Activated B cell treated with CpG ODN at 0.5 μM for 24 hours (primary cell): ENCODE measurements around the gene ZBTB49. TPM values are rescaled to one million over a fixed set of nuclear protein-coding genes. Genes with fewer than 3 reads are reported as not detected.
"Not testable (repeated sequence)": the region's sequence is repeated elsewhere in the genome, so short reads cannot be mapped to it uniquely, and the experiment has no call there.

Experiments used
- ATAC-seq: fragments of 200-7000 bp; cut with Tn5 transposase; one replicate; pipeline ENCODE4 v1.10.0; 2021; ENCODE audit warnings: low read depth, mild to moderate bottlenecking, moderate library complexity
- CTCF ChIA-PET: fragments of 350-600 bp; sonication (Branson Sonifier 250); formaldehyde crosslinking; loops from one replicate; lab custom pipeline; 2021; ENCODE audit warnings: antibody characterized with exemption; lab: Charles Lee
- POLR2A ChIA-PET: fragments of 350-600 bp; sonication (Branson Sonifier 250); formaldehyde crosslinking; loops from one replicate; lab custom pipeline; 2021; ENCODE audit warnings: antibody characterized with exemption; lab: Charles Lee
- DNase-seq: peaks from one replicate; pipeline ENCODE4 v3.0.0; 2022
- H3K27ac Mint-ChIP-seq: one replicate; pipeline ENCODE4 v1.8.0; 2020; ENCODE audit warnings: mixed read lengths
- H3K27me3 Mint-ChIP-seq: one replicate; pipeline ENCODE4 v1.8.0; 2021; ENCODE audit warnings: mixed read lengths
- H3K36me3 Mint-ChIP-seq: one replicate; pipeline ENCODE4 v1.8.0; 2021; ENCODE audit warnings: low read depth, mixed read lengths
- H3K4me1 Mint-ChIP-seq: one replicate; pipeline ENCODE4 v1.8.0; 2021; ENCODE audit warnings: mixed read lengths
- H3K4me3 Mint-ChIP-seq: one replicate; pipeline ENCODE4 v1.8.0; 2020; ENCODE audit warnings: mild to moderate bottlenecking, mixed read lengths
- H3K9me3 Mint-ChIP-seq: one replicate; pipeline ENCODE4 v1.8.0; 2020; ENCODE audit warnings: mixed read lengths
- CTCF ChIP-seq: fragments of 200-600 bp; IDR thresholded peaks from one replicate; pipeline ENCODE4 v1.8.0; 2022; ENCODE audit warnings: antibody characterized with exemption, mild to moderate bottlenecking
- intact Hi-C: fragments of 100-400 bp; cut with micrococcal nuclease; formaldehyde crosslinking; loops from one replicate; pipeline ENCODE4 v1.15.1; 2024
- total RNA-seq: library from RNA; stranded (reverse); gene quantifications from 2 replicates; pipeline ENCODE4 v1.2.3, GENCODE V29; 2022

ZBTB49 gene
- total RNA-seq, 1 donor from 2014 or later, result 11.6 TPM

- peaks cover 26% of the 10 kb centered on the region for H3K36me3 Mint-ChIP-seq
- H3K4me1 Mint-ChIP-seq, result peaks cover 25% of the 10 kb centered on the region
- POLR2A ChIA-PET, result interaction anchor here (2.7 kb wide), 1 partner anchor 41 kb away, joined by 11 read pairs; the partner anchor contains the start of genes LYAR and ZBTB49
- TF ChIP-seq CTCF, result no peak
- peak overlapping the region; percentile 98 for H3K4me3 Mint-ChIP-seq
- intact Hi-C loops, result loop anchor here (1.0 to 5.0 kb wide), 4 partner anchors 41 to 717 kb away; partner anchors contain the start of genes LRPAP1, LYAR, STX18 and ZBTB49
- ATAC-seq (no peak), DNase-seq (no peak)
- CTCF ChIA-PET, result interaction anchor here (2.1 kb wide), 1 partner anchor 11 kb away, joined by 9 read pairs; no protein-coding TSS in a partner anchor
- H3K27me3 Mint-ChIP-seq, result peaks cover 2% of the 10 kb centered on the region
- no peaks in the 10 kb centered on the region for H3K9me3 Mint-ChIP-seq
- H3K27ac Mint-ChIP-seq, result peak overlapping the region; percentile 98
Measured at GRCh38 chr4:4248885-4249203, 41.2 kb upstream of the ZBTB49 start.

GRCh38 chr4:4249342-4249741 lies 40.7 kb upstream of the ZBTB49 start:
- ChIA-PET POLR2A (interaction anchor here (2.7 kb wide), 1 partner anchor 41 kb away, joined by 11 read pairs; the partner anchor contains the start of genes LYAR and ZBTB49), CTCF (interaction anchor here (2.1 kb wide), 1 partner anchor 11 kb away, joined by 9 read pairs; no protein-coding TSS in a partner anchor)
- not testable (repeated sequence) for H3K27me3 Mint-ChIP-seq, H3K27ac Mint-ChIP-seq, H3K9me3 Mint-ChIP-seq, DNase-seq, ATAC-seq
- Mint-ChIP-seq H3K4me3 (peak overlapping the region; percentile 35), H3K4me1 (peaks cover 25% of the 10 kb centered on the region), H3K36me3 (peaks cover 21% of the 10 kb centered on the region)
- intact Hi-C loops, result loop anchor here (5.0 kb wide), 3 partner anchors 183 to 717 kb away; partner anchors contain the start of genes LRPAP1 and STX18

GRCh38 chr4:4249866-4250265 lies 40.2 kb upstream of the ZBTB49 start:
- intact Hi-C loops, result loop anchor here (5.0 kb wide), 3 partner anchors 182 to 718 kb away; partner anchors contain the start of genes LRPAP1 and STX18
- Mint-ChIP-seq H3K9me3 (no peaks in the 10 kb centered on the region), H3K4me1 (peaks cover 25% of the 10 kb centered on the region), H3K36me3 (peaks cover 17% of the 10 kb centered on the region), H3K4me3 (no peak overlapping the region), H3K27me3 (peaks cover 6% of the 10 kb centered on the region), H3K27ac (no peak overlapping the region)
- CTCF ChIA-PET, result interaction anchor here (2.1 kb wide), 1 partner anchor 10 kb away, joined by 9 read pairs; no protein-coding TSS in a partner anchor
- ATAC-seq (no peak), DNase-seq (no peak)
- no peak for TF ChIP-seq CTCF
- POLR2A ChIA-PET, result interaction anchor here (2.7 kb wide), 1 partner anchor 40 kb away, joined by 11 read pairs; the partner anchor contains the start of genes LYAR and ZBTB49

- DNase-seq, result no peak
- intact Hi-C loops, result no loop called here
- ATAC-seq, result no peak
- POLR2A ChIA-PET, result no interaction called here
- Mint-ChIP-seq H3K4me1 (peaks cover under 1% of the 10 kb centered on the region), H3K4me3 (no peak overlapping the region), H3K9me3 (no peaks in the 10 kb centered on the region), H3K27me3 (peaks cover 9% of the 10 kb centered on the region), H3K27ac (no peak overlapping the region), H3K36me3 (no peaks in the 10 kb centered on the region)
- CTCF ChIA-PET, result no interaction called here
- TF ChIP-seq CTCF, result no peak
Measured at GRCh38 chr4:4254199-4254598, 35.9 kb upstream of the ZBTB49 start.

GRCh38 chr4:4254666-4255065 lies 35.4 kb upstream of the ZBTB49 start:
- H3K4me1 Mint-ChIP-seq, result no peaks in the 10 kb centered on the region
- H3K4me3 Mint-ChIP-seq, result no peak overlapping the region
- intact Hi-C loops, result no loop called here

More at GRCh38 chr4:4254666-4255065, 35.4 kb upstream of the ZBTB49 start:
- no peak for ATAC-seq
- peaks cover 9% of the 10 kb centered on the region for H3K27me3 Mint-ChIP-seq
- TF ChIP-seq CTCF, result no peak
- no peaks in the 10 kb centered on the region for H3K9me3 Mint-ChIP-seq
- POLR2A ChIA-PET, result no interaction called here
- no peak overlapping the region for H3K27ac Mint-ChIP-seq
- CTCF ChIA-PET, result no interaction called here
- DNase-seq, result no peak
- H3K36me3 Mint-ChIP-seq, result no peaks in the 10 kb centered on the region
